DOHH2 (cell line): ENCODE results near the gene ERAP2.

ENCODE experiments used
- H3F3A ChIP-seq: fragments of 200-600 bp; sonication (generic), shearing (Covaris generic); 2 replicates; pipeline ENCODE4 v1.6.0; 2016; ENCODE audit warnings: antibody characterized with exemption, mild to moderate bottlenecking; ENCODE audit not compliant: control insufficient read depth, insufficient read depth
- H3K27ac ChIP-seq: fragments of 200-600 bp; sonication (generic); 2 replicates; pipeline ENCODE4 v1.5.1; 2014; ENCODE audit warnings: low read depth, mild to moderate bottlenecking, low read length, moderate library complexity
- H3K27me3 ChIP-seq: fragments of 200-600 bp; sonication (generic); 2 replicates; pipeline ENCODE4 v1.6.1; 2014; ENCODE audit warnings: mild to moderate bottlenecking, low read length, mixed read lengths; ENCODE audit not compliant: control insufficient read depth
- H3K36me3 ChIP-seq: fragments of 200-600 bp; sonication (generic); 2 replicates; pipeline ENCODE4 v1.6.1; 2014; ENCODE audit warnings: mild to moderate bottlenecking, low read length, moderate library complexity, mixed read lengths; ENCODE audit not compliant: control insufficient read depth
- H3K4me1 ChIP-seq: fragments of 200-600 bp; sonication (generic); 2 replicates; pipeline ENCODE4 v1.6.1; 2014; ENCODE audit warnings: mild to moderate bottlenecking, low read length, mixed read lengths; ENCODE audit not compliant: control insufficient read depth
- H3K4me2 ChIP-seq: fragments of 200-600 bp; sonication (generic); 2 replicates; pipeline ENCODE4 v1.6.0; 2014; ENCODE audit warnings: mild to moderate bottlenecking, low read length, moderate library complexity
- H3K4me3 ChIP-seq: fragments of 200-600 bp; sonication (generic); 2 replicates; pipeline ENCODE4 v1.5.1; 2014; ENCODE audit warnings: mild to moderate bottlenecking, low read length, mixed read lengths
- H3K79me2 ChIP-seq: fragments of 200-600 bp; sonication (generic); 2 replicates; pipeline ENCODE4 v1.6.1; 2014; ENCODE audit warnings: mild to moderate bottlenecking, low read length, mixed read lengths; ENCODE audit not compliant: control insufficient read depth
- H3K9me2 ChIP-seq: fragments of 200-600 bp; sonication (generic); replicated peaks from 2 replicates; pipeline ENCODE4 v1.6.1; 2014; ENCODE audit warnings: mild to moderate bottlenecking, low read length, mixed read lengths; ENCODE audit not compliant: control insufficient read depth
- H3K9me3 ChIP-seq: fragments of 200-600 bp; sonication (generic); 2 replicates; pipeline ENCODE4 v1.6.1; 2014; ENCODE audit warnings: antibody characterized with exemption, low read length, mixed read lengths; ENCODE audit not compliant: control insufficient read depth, insufficient read depth
- H4K20me1 ChIP-seq: fragments of 200-600 bp; sonication (generic); 2 replicates; pipeline ENCODE4 v1.6.0; 2014; ENCODE audit warnings: low read depth, mild to moderate bottlenecking, antibody characterized with exemption, low read length, moderate library complexity; ENCODE audit not compliant: control insufficient read depth, insufficient read depth
- EZH2phosphoT487 ChIP-seq: fragments of 200-600 bp; sonication (generic); IDR thresholded peaks from 2 replicates; pipeline ENCODE4 v1.6.1; 2017; ENCODE audit warnings: borderline replicate concordance, mild to moderate bottlenecking, antibody characterized with exemption, low read length, moderate library complexity, mixed read lengths
- TF ChIP-seq, protein P1 (sequence below): fragments of 200-600 bp; sonication (generic); IDR thresholded peaks from one replicate; pipeline ENCODE4 v1.5.1; 2014; ENCODE audit warnings: antibody characterized with exemption, mild to moderate bottlenecking, low read depth, low read length; ENCODE audit not compliant: poor library complexity, severe bottlenecking

ERAP2 gene

GRCh38 chr5:96871027-96871399, 5.3 kb upstream of the ERAP2 start:
- peak overlapping the region; percentile 43; the same call in 1 of the 2 replicates for H3K27ac ChIP-seq
- H3K79me2 ChIP-seq = no peaks in the 10 kb centered on the region
- H3K4me2 ChIP-seq = peak overlapping the region; percentile 63
- H3F3A ChIP-seq = peaks cover 10% of the 10 kb centered on the region; the same call in 1 of the 2 replicates
- peaks cover 64% of the 10 kb centered on the region for H3K4me1 ChIP-seq
- peak overlapping the region; percentile 40 for H3K4me3 ChIP-seq
- TF ChIP-seq EZH2phosphoT487 = no peak
- H3K27me3 ChIP-seq = no peaks in the 10 kb centered on the region
- H3K36me3 ChIP-seq = no peaks in the 10 kb centered on the region
- no peaks in the 10 kb centered on the region for H3K9me3 ChIP-seq
- H3K9me2 ChIP-seq = no peaks in the 10 kb centered on the region
- H4K20me1 ChIP-seq = no peaks in the 10 kb centered on the region

DNA sequence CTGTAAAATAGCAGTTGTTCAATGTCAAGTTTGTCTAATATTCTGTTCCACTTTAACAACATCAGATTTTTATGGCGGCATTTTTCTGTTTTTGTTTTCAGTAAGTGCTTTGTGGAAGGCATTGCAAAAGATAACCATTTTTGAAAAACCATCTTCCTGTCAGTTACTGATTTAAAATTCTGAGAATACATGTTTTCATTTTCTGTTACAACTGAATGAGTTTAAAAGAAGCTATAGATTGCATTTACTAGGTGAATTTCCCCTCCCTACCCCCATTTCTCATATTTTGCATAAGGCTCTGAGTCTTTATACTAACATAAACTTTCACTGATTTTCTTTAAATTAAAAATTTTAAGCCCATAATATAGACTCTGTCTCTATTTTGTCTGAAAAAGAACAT, 4.6 kb upstream of the ERAP2 start:
- no peaks in the 10 kb centered on the region for H3K36me3 ChIP-seq
- H4K20me1 ChIP-seq = no peaks in the 10 kb centered on the region
- H3K9me2 ChIP-seq = no peaks in the 10 kb centered on the region
- H3K4me2 ChIP-seq = peak overlapping the region; percentile 63
- TF ChIP-seq, protein P1, sequence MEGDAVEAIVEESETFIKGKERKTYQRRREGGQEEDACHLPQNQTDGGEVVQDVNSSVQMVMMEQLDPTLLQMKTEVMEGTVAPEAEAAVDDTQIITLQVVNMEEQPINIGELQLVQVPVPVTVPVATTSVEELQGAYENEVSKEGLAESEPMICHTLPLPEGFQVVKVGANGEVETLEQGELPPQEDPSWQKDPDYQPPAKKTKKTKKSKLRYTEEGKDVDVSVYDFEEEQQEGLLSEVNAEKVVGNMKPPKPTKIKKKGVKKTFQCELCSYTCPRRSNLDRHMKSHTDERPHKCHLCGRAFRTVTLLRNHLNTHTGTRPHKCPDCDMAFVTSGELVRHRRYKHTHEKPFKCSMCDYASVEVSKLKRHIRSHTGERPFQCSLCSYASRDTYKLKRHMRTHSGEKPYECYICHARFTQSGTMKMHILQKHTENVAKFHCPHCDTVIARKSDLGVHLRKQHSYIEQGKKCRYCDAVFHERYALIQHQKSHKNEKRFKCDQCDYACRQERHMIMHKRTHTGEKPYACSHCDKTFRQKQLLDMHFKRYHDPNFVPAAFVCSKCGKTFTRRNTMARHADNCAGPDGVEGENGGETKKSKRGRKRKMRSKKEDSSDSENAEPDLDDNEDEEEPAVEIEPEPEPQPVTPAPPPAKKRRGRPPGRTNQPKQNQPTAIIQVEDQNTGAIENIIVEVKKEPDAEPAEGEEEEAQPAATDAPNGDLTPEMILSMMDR = no peak
- no peak for TF ChIP-seq EZH2phosphoT487
- no peaks in the 10 kb centered on the region for H3K9me3 ChIP-seq
- H3K4me3 ChIP-seq = peak overlapping the region; percentile 40
- no peaks in the 10 kb centered on the region for H3K79me2 ChIP-seq
- H3K27ac ChIP-seq = peak overlapping the region; percentile 43
- peaks cover 66% of the 10 kb centered on the region for H3K4me1 ChIP-seq
- peaks cover 10% of the 10 kb centered on the region; the same call in 1 of the 2 replicates for H3F3A ChIP-seq
- H3K27me3 ChIP-seq = no peaks in the 10 kb centered on the region

- Histone ChIP-seq H3K36me3 (no peaks in the 10 kb centered on the region), H3K27ac (no peak overlapping the region), H3K79me2 (no peaks in the 10 kb centered on the region), H3K4me3 (no peak overlapping the region), H3F3A (peaks cover 10% of the 10 kb centered on the region; the same call in 1 of the 2 replicates), H3K27me3 (no peaks in the 10 kb centered on the region), H4K20me1 (no peaks in the 10 kb centered on the region), H3K9me3 (no peaks in the 10 kb centered on the region), H3K9me2 (no peaks in the 10 kb centered on the region), H3K4me2 (no peak overlapping the region), H3K4me1 (peaks cover 78% of the 10 kb centered on the region)
- TF ChIP-seq, protein P1 = no peak
- TF ChIP-seq EZH2phosphoT487 = no peak
These were observed 2.9 kb upstream of the ERAP2 start for GRCh38 chr5:96873449-96873848.

DNA sequence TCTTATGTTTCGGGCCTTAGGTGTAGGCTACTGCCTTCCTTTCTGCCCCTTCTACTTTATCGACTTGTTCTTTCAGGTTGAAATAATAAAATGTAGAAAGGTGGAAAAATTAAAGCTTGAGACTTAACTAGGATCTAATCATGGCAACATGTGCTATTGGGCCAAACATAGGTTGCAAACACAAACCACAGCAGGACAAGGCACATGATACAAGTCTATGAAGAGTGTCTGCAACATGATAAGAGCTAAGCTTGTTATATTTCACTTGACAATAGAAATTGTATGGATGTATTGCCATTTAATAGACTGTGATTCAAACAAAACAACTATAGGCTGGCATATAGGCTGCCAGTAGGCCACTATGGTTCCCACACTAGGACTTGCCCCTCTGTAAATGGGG, 1.7 kb upstream of the ERAP2 start:
- H3K79me2 ChIP-seq = no peaks in the 10 kb centered on the region
- H3K4me3 ChIP-seq = no peak overlapping the region
- no peaks in the 10 kb centered on the region for H3K9me2 ChIP-seq
- no peaks in the 10 kb centered on the region for H4K20me1 ChIP-seq
- peaks cover 71% of the 10 kb centered on the region for H3K4me1 ChIP-seq
- peaks cover 15% of the 10 kb centered on the region for H3F3A ChIP-seq
- H3K9me3 ChIP-seq = no peaks in the 10 kb centered on the region
- H3K36me3 ChIP-seq = no peaks in the 10 kb centered on the region
- H3K4me2 ChIP-seq = no peak overlapping the region
- TF ChIP-seq, protein P1 = no peak
- no peak for TF ChIP-seq EZH2phosphoT487
- no peaks in the 10 kb centered on the region for H3K27me3 ChIP-seq
- no peak overlapping the region for H3K27ac ChIP-seq
